GM15510 (cell line): ENCODE results near the gene SLC49A4.

Experiments used
- POLR2A ChIP-seq: IDR thresholded peaks from 3 replicates; pipeline ENCODE4 v1.6.1; 2011; ENCODE audit warnings: borderline replicate concordance; ENCODE audit not compliant: insufficient read length; ENCODE audit errors: extremely low read depth

The SLC49A4 gene

GRCh38 chr3:122893754-122894668 is 99.1 kb downstream of the SLC49A4 start:
- TF ChIP-seq POLR2A: no peak

DNA sequence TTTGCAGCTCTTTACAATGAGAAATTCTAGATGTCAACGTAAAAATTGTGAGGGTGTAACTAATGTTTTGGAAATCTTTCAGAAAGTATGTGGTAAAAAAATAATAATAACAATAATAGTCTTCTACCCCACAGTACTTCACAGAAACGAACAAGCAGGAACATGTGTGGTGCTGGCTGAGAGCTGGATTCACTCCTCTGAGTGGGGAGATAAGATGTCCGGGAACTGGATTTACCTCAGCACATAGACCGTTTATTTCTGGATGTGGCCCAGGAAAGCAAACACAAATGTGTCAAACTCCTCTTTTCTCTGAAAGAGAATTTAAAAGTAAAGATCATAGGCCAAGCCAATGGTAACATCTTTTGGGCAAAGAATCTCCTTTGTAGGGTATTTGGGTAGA is 103.4 kb downstream of the SLC49A4 start:
- TF ChIP-seq POLR2A: no peak

DNA sequence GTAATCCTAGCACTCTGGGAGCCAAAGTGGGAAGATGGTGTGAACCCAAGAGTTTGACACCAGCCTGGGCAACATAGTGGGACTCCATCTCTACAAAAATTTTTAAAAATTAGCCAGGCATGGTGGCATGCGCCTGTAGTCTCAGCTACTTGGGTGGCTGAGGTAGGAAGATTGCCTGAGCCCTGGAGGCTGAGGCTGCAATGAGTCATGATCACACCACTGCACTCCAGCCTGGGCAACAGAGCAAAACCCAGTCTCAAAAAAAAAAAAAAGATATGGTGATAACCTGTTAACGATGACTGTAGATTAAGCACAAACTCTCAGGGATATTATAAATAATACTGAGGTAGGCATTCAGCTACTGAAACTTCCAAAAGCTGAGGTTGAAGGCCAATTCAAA is 107.5 kb downstream of the SLC49A4 start:
- TF ChIP-seq POLR2A: no peak

DNA sequence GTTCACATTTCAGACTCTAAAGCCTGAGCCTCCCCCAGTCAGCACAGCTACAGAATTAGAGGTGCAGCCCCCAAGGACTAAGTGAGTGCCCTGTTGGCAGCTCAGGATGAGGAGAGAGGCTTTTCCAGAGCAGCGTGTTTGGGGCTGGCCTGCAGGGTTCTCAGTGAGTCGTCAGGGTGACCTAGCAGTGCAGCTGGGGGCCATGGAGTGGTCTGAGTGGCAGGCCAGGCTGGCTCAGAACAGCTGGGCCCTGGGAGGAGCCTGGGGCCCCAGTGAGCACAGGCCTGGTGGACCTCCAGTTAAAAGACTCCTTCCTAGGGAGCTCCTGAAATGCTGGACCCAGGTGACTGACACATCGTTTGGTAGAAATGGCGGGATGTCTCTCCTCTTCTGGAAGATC is 108.3 kb downstream of the SLC49A4 start:
- no peak for TF ChIP-seq POLR2A

GRCh38 chr3:122907471-122907870 is 112.6 kb downstream of the SLC49A4 start:
- no peak for TF ChIP-seq POLR2A

GRCh38 chr3:122908251-122908650 is 113.4 kb downstream of the SLC49A4 start:
- TF ChIP-seq POLR2A: no peak

GRCh38 chr3:122911901-122912300 is 117.0 kb downstream of the SLC49A4 start:
- no peak for TF ChIP-seq POLR2A

DNA sequence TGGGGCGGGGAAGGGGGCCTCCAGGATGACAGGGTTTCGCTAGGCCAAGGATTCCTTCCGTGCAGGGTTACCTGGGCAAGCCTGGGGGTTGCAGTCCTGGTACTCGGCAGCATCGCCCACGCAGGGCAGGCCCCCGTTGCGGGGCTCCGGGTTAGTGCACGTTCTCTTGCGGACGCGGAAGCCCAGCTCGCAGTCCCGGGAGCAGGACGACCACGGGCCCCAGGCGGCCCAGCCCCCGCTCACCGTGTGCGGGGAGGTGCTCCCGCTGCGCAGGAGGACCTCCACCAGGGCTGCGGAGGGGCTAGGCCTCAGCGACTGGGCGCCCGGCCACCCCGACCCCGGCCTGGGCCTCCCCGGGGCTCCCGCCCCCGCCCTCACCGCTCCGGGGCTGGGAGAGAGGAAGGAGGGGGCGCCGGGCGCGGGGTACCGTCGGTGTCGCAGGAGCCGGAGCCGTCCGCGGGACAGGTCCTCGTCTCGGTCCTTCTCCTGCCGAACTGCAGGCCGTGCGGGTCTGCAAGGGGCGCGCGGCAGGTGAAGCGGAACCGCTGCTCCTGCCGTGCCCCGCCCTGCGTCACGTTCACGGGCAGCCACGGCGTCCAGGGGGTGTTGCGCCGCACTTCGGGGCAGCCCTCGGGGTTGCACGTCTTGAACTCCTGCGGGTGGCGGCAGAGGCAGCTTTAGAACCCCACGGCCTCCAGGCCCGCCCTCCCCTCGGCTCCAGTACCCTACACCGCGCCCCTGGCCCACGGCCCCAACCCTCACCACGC is 118.1 kb downstream of the SLC49A4 start:
- no peak for TF ChIP-seq POLR2A

DNA sequence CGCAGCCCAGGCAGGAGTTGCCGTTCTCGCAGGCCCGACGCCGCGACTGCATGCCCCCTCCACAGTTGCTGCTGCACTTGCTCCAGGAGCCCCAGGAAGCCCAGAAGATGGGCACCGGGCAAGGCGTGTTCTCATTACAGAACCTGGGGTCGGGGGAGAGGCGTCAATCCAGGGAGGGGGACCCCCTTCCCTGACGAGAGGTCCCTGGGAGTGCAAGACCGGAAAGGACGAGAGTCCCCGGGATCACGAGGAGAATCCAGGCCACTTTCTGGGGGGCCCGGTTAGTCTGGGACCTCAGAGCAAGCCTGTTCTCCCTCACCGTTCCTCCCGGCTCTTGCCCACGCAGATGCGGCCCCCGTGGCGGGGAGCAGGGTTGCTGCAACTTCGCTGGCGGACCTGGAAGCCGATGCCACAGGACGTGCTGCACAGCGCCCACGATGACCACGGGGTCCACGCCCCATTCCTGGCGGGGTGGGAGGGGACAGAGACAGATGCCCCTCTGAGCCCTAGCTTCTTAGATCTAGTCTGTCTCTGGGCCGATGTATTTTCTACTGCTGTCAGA is 118.8 kb downstream of the SLC49A4 start:
- TF ChIP-seq POLR2A: no peak

DNA sequence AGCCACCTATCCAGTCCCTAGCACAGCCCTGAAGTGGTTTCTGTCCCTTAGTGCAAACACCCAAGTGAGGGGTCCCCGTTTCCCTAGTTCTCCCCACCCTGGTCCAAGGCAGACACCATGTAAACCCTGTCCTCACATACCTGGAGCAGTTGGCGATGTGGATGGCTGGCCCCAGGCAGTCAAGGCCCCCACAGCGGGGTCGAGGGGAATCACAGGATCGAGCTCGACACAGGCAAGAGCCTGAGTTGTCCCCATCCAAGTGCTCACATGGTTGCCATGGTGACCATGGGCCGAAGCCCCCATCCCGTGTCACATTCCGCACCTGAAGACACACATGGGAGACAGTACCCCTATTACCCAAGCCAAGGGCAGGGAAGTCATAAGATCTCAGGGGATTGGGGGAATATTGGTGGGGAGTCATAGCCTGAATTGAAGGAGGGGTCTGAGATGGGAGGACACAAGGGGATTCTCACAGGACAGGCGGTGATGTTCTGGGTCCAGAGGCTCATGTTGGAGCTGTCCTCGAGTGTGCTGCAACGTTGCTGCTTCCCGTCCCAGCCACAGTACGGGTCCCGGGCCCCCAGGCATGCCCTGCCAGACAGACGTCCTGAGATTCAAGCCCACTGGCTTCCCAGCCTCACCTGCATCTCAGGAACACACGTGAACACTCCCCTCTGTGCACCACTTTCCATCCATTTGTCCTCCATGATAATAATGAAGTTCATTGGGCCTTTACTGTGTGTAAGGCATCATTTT is 120.6 kb downstream of the SLC49A4 start:
- no peak for TF ChIP-seq POLR2A

GRCh38 chr3:122916084-122916483 is 121.2 kb downstream of the SLC49A4 start:
- TF ChIP-seq POLR2A: no peak

DNA sequence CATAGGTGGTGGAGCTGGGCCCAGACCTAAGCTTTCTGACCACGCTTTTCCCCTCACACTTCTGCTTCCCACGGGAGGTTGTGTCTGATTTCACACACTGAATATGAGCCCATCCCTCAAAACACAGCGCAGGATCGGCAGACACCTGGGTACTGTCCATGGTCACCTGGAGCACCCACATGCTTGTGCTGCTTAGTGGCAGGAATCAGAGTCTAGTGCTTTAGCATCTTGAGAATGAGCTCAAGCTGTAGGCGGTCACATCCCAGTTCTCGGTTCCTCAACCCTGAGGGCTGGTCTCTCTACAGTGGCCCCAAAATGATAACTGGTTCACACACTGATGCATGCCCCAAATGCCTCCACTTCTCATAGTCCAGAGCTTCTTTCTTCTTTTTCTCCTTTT is 121.7 kb downstream of the SLC49A4 start:
- TF ChIP-seq POLR2A: no peak

- TF ChIP-seq POLR2A: no peak
Observed at GRCh38 chr3:122917412-122917811, 122.5 kb downstream of the SLC49A4 start.

GRCh38 chr3:122918576-122919290 is 123.9 kb downstream of the SLC49A4 start:
- TF ChIP-seq POLR2A: no peak
